Kidney (tissue), 14 donors: ENCODE measurements around the gene KCTD10. TPM values are rescaled to one million over a fixed set of nuclear protein-coding genes. Genes with fewer than 3 reads are reported as not detected.

ENCODE experiments used
- DNase-seq, 5 donors: peaks; one replicate each; pipeline ENCODE4 v3.0.0-alpha.2; 2013 to 2020
- FAIRE-seq: peaks from 2 replicates; lab custom pipeline; 2012; peaks lifted over from hg19 to GRCh38; lab: Jason Lieb, UNC
- H3K27ac ChIP-seq, 2 donors: one replicate each; pipeline ENCODE4 v1.7.0; 2013; ENCODE audit warnings: low read depth in 2 of 2, low read length in 2 of 2, inconsistent platforms in 1 of 2
- H3K27me3 ChIP-seq: one replicate; pipeline ENCODE4 v1.7.1; 2013; ENCODE audit warnings: low read length, inconsistent platforms; ENCODE audit not compliant: control insufficient read depth, insufficient read depth
- H3K36me3 ChIP-seq, 3 donors: one replicate each; pipeline versions ENCODE4 v1.7.0 to v1.7.1; 2013; ENCODE audit warnings: low read length in 3 of 3, control low read depth in 1 of 3, inconsistent platforms in 1 of 3; ENCODE audit not compliant: insufficient read depth in 3 of 3, control insufficient read depth in 2 of 3
- H3K4me1 ChIP-seq, 3 donors: one replicate each; pipeline versions ENCODE4 v1.7.0 to v1.7.1; 2013; ENCODE audit warnings: low read length in 3 of 3, inconsistent platforms in 1 of 3, low read depth in 1 of 3; ENCODE audit not compliant: control insufficient read depth in 2 of 3, insufficient read depth in 2 of 3
- H3K4me3 ChIP-seq, 3 donors: one replicate each; pipeline versions ENCODE4 v1.7.0 to v1.8.1; 2013; ENCODE audit warnings: low read length in 3 of 3, control low read depth in 1 of 3, inconsistent platforms in 1 of 3
- H3K9ac ChIP-seq, 3 donors: one replicate each; pipeline versions ENCODE4 v1.7.0 to v1.7.1; 2013; ENCODE audit warnings: low read length in 3 of 3, control low read depth in 1 of 3, inconsistent platforms in 1 of 3
- H3K9me3 ChIP-seq, 3 donors: one replicate each; pipeline versions ENCODE4 v1.7.0 to v1.7.1; 2013; ENCODE audit warnings: low read length in 3 of 3, control low read depth in 1 of 3, inconsistent platforms in 1 of 3; ENCODE audit not compliant: control insufficient read depth in 2 of 3, insufficient read depth in 1 of 3
- intact Hi-C: fragments of 100-400 bp; cut with DNase I; formaldehyde crosslinking; loops from one replicate; pipeline ENCODE4 v1.11.1; 2022
- polyA plus RNA-seq: library from polyadenylated mRNA; stranded (reverse); fragments of 350-450 nt; fragmentation: Illumina TruSeq; extraction: RNeasy Lipid Tissue Mini Kit (QIAGEN cat#74804); gene quantifications from one replicate; pipeline ENCODE4 v1.2.3, GENCODE V29; 2014; ENCODE audit warnings: low read depth, low replicate concordance; ENCODE audit not compliant: insufficient read depth
- total RNA-seq: library from RNA; stranded (reverse); fragmentation: NEBNext Ultra II Directional; extraction: Animal tissue kit (Norgen Biotek cat#: 25700); gene quantifications from one replicate; pipeline ENCODE4 v1.2.1, GENCODE V29; 2021
- TF ChIP-seq, protein P1 (sequence below): IDR thresholded peaks from 3 replicates; pipeline ENCODE4 v1.5.1; 2012; ENCODE audit warnings: mild to moderate bottlenecking, moderate library complexity, borderline replicate concordance; ENCODE audit not compliant: insufficient read depth; ENCODE audit errors: extremely low read depth
- donor health status: control.
- donor health status: control.
- donor health status: control.
- donor health status: control.
- donor health status: control.
- donor health status: DM: yes; HTN: yes; CAD: no.
- donor health status: Normal renal cell carcinoma (clear cell type).

The KCTD10 gene
- total and polyA plus RNA-seq, 2 donors from 2014 or later: 23.6 to 72.1 TPM

DNA sequence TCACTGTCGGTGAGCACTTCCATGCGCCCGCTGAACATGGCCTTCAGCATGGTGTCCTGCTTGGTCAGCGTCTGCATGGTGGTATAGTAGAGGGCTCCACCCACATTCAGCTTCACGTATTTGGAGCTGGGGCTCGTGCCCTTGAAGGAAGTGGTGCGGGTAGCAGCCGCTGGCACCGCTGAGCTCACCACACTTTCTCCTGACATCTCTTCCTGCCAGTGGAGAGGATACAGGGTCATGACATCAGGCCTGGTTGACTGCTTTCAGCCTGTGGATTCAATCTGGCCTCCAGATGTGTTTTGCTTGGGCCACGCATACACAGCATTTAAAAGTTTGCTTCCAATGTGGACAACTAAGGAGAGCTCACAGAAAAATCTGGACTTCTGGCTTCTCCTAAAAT, 7.6 kb downstream of the KCTD10 start:
- no peak overlapping the region for H3K4me3 ChIP-seq
- FAIRE-seq: no peak
- no peaks in the 10 kb centered on the region for H3K9me3 ChIP-seq
- peaks cover 4 to 18% (median 16%) of the 10 kb centered on the region in 3 donors for H3K36me3 ChIP-seq
- peaks cover 0 to 16% (median 14%) of the 10 kb centered on the region in 3 donors for H3K4me1 ChIP-seq
- H3K9ac ChIP-seq: no peak overlapping the region
- intact Hi-C loops: no loop called here
- H3K27ac ChIP-seq: no peak overlapping the region
- no peaks in the 10 kb centered on the region for H3K27me3 ChIP-seq
- TF ChIP-seq, protein P1, sequence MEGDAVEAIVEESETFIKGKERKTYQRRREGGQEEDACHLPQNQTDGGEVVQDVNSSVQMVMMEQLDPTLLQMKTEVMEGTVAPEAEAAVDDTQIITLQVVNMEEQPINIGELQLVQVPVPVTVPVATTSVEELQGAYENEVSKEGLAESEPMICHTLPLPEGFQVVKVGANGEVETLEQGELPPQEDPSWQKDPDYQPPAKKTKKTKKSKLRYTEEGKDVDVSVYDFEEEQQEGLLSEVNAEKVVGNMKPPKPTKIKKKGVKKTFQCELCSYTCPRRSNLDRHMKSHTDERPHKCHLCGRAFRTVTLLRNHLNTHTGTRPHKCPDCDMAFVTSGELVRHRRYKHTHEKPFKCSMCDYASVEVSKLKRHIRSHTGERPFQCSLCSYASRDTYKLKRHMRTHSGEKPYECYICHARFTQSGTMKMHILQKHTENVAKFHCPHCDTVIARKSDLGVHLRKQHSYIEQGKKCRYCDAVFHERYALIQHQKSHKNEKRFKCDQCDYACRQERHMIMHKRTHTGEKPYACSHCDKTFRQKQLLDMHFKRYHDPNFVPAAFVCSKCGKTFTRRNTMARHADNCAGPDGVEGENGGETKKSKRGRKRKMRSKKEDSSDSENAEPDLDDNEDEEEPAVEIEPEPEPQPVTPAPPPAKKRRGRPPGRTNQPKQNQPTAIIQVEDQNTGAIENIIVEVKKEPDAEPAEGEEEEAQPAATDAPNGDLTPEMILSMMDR: no peak
- DNase-seq: no peak

DNA sequence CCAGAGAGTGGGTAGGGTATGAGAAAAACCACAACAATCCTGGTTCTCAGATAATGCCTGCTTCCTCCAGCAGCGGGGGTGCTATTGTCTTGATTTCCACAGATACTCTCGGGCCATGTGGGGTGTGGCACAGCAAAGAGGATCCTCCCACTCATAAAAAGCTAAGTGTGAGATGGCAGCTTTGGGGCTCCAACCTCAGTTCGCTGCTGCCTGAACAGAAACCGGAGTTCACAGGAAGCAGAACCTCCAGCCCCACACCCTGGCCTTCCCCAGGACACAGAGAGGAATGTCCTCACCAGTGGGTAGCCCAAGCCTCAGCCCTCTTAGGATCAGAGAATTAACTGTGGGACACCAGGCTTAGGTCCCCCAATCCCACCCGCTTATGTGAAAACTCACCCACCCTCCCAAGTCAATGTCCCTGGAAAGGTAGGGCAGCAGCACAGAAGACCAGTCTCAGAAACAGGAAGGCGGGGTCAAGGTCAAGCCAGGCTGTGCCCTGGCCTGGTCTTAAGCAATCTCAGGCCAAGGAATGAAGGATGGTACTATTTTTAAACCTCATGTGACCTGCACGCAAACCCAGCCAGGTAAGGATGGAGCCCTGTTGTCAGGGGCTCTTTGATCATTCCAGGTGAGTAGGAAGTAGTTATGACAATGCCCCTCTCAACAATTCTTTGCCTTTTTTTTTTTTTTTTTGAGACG, 9.0 kb downstream of the KCTD10 start:
- peaks cover 4 to 18% (median 16%) of the 10 kb centered on the region in 3 donors for H3K36me3 ChIP-seq
- no peaks in the 10 kb centered on the region for H3K27me3 ChIP-seq
- H3K4me3 ChIP-seq: no peak overlapping the region
- peaks cover 0 to 29% (median 26%) of the 10 kb centered on the region in 3 donors for H3K4me1 ChIP-seq
- H3K27ac ChIP-seq: peak overlapping the region in 1 of 2 donors; percentile 16
- TF ChIP-seq, protein P1: no peak
- intact Hi-C loops: no loop called here
- no peak overlapping the region for H3K9ac ChIP-seq
- FAIRE-seq (no peak), DNase-seq (no peak)
- no peaks in the 10 kb centered on the region for H3K9me3 ChIP-seq

DNA sequence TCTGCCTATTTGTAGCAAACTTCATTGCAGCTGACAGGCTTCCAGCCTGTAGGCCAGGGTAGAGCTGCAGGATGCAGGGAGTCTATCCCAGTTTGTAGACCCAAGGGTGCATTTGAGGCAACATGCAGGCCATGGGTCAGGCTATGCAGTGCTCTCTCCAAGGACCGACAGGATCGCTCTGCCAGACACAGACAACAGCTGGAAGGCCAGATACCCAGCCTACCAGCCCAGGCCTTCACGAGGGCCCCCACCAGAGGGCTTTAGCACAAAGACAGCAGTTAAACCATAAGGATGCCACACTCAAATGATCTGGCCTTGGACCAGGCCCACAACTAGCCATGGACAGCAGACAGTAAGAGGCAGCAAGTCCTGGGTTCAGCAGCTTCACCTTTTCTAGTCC, 10.3 kb downstream of the KCTD10 start:
- TF ChIP-seq, protein P1: no peak
- FAIRE-seq (no peak), DNase-seq (no peak)
- Histone ChIP-seq H3K36me3 (peaks cover 4 to 18% (median 16%) of the 10 kb centered on the region in 3 donors), H3K9ac (no peak overlapping the region), H3K4me1 (peaks cover 4 to 42% (median 36%) of the 10 kb centered on the region in 3 donors), H3K27ac (no peak overlapping the region), H3K9me3 (no peaks in the 10 kb centered on the region), H3K27me3 (no peaks in the 10 kb centered on the region), H3K4me3 (no peak overlapping the region)
- intact Hi-C loops: no loop called here
